Measurements from ENCODE around the gene TMEM18.

TMEM18 gene

DNA sequence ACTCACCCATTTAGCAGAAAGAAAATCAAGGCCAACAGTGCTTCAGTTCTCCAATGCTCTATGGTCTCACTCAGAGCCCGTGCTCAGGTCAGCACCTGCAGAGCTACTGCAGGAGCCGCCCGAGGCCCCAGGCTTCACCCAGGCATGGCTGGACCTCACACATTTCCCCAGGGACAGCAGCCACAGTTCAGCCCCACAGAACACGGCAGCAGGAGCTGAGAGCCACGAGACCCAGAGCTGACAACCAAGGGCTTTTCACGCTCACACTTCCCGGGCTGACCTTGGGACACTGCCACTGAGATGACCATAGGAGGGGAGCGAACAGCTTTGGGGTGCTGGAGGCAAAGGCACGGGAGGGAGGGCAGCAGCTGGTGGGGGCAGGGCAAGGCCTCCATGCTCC lies 4.2 kb downstream of the TMEM18 start:
- H3K4me3 ChIP-seq (ENCODE audit: extremely low read depth, insufficient read depth, low read length, poor library complexity, severe bottlenecking): no peak overlapping the region
- H3K36me3 ChIP-seq (ENCODE audit: control insufficient read depth, insufficient read depth, low read length): peaks cover 38% of the 10 kb centered on the region
- peaks cover 14% of the 10 kb centered on the region for H3K4me1 ChIP-seq (ENCODE audit: control insufficient read depth, insufficient read depth, low read length, poor library complexity, severe bottlenecking)
- no peak overlapping the region for H3K27ac ChIP-seq (ENCODE audit: low read depth, low read length, severe bottlenecking)
- H3K9me3 ChIP-seq (ENCODE audit: control insufficient read depth, low read length): no peaks in the 10 kb centered on the region
- 90 to 92% methylated on average over 5 to 9 of the region's 9 CpGs for WGBS, 2 experiments (ENCODE audit: insufficient coverage in 2 of 2)

DNA sequence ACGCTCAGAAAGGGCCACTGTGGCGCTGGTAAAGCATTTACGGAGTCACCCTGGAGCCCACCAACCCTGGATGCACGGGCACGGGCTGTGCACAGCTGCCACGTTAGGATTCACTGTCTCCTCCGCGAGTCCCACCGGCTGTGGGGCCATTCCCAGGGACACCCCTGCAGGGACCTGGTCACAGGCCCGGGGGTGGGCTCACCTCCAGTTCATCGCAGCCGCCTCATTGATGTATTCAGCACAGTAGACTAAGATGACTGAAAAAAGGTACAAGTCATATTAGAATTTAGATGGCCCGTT lies 4.7 kb downstream of the TMEM18 start:
- WGBS, 2 experiments (ENCODE audit: insufficient coverage in 2 of 2): 96 to 97% methylated on average over 12 to 13 of the region's 13 CpGs
- peaks cover 14% of the 10 kb centered on the region for H3K4me1 ChIP-seq (ENCODE audit: control insufficient read depth, insufficient read depth, low read length, poor library complexity, severe bottlenecking)

DNA sequence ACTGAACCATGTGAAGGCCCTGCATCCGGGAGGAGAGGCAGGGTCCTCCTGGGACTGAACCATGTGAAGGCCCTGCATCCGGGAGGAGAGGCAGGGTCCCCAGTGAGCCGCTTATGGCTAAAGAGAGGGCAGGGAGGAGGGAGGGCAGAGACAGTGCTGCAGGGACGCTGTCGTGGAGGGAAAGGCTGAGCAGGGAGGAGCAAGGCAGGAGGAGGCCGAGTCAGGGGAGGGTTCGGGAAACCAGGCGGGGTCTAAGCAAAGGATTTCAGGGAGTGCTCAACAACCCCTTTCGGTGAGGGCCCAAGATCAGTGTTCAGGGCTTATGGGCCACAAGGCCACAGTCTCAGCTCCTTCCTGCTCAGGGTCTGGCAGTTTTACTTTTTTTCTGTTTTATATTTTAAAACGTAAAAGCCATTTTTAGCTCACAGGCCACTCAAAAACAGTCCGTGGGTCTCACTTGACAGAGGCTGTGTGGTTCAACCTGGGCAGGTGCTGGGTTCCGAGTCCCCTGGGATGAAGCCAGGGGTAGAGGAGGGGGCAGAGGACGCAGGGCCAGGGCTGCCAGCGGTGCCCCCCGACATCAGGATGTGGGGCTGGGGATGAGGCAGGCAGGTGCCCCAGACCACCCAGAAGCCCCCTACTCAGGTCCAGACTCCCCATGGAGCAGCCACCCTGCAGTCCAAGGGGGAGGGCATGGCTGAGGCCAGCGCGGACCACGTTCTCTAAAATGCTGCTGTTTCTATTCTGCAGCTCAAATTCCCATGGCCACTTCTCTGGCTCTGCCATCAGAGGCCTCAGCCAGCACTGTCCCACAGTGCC lies 5.2 kb downstream of the TMEM18 start:
- H3K9me3 ChIP-seq (ENCODE audit: control insufficient read depth, low read length): no peaks in the 10 kb centered on the region
- H3K36me3 ChIP-seq (ENCODE audit: control insufficient read depth, insufficient read depth, low read length): peaks cover 46% of the 10 kb centered on the region
- 82 to 90% methylated on average over 15 of the region's 18 CpGs for WGBS, 2 experiments (ENCODE audit: insufficient coverage in 2 of 2)
- H3K4me1 ChIP-seq (ENCODE audit: control insufficient read depth, insufficient read depth, low read length, poor library complexity, severe bottlenecking): peaks cover 14% of the 10 kb centered on the region
- no peak overlapping the region for H3K4me3 ChIP-seq (ENCODE audit: extremely low read depth, insufficient read depth, low read length, poor library complexity, severe bottlenecking)
- no peak overlapping the region for H3K27ac ChIP-seq (ENCODE audit: low read depth, low read length, severe bottlenecking)

More for the DNA sequence above, 4.7 kb downstream of the TMEM18 start:
- peaks cover 41% of the 10 kb centered on the region for H3K36me3 ChIP-seq (ENCODE audit: control insufficient read depth, insufficient read depth, low read length)
- no peaks in the 10 kb centered on the region for H3K9me3 ChIP-seq (ENCODE audit: control insufficient read depth, low read length)
- H3K27ac ChIP-seq (ENCODE audit: low read depth, low read length, severe bottlenecking): no peak overlapping the region
- H3K4me3 ChIP-seq (ENCODE audit: extremely low read depth, insufficient read depth, low read length, poor library complexity, severe bottlenecking): no peak overlapping the region

DNA sequence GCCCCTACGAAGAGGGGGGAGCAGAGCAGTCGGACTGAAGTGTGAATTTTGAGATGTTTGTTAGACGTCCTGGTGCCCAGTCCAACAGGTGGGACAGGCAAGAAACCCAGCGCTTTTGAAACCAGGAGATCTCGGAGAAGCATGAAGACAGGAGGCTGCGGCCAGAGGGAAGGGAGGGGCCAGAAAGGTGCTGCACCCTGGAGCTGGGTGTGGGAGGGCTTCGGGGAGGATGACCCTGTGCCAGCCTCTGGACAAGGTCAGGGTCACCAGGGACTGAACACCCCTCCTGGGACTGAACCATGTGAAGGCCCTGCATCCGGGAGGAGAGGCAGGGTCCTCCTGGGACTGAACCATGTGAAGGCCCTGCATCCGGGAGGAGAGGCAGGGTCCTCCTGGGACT lies 6.1 kb downstream of the TMEM18 start:
- WGBS, 2 experiments (ENCODE audit: insufficient coverage in 2 of 2): 95 to 96% methylated on average over 5 to 6 of the region's 9 CpGs
- Histone ChIP-seq H3K4me1 (ENCODE audit: control insufficient read depth, insufficient read depth, low read length, poor library complexity, severe bottlenecking) (peaks cover 14% of the 10 kb centered on the region), H3K36me3 (ENCODE audit: control insufficient read depth, insufficient read depth, low read length) (peaks cover 54% of the 10 kb centered on the region), H3K4me3 (ENCODE audit: extremely low read depth, insufficient read depth, low read length, poor library complexity, severe bottlenecking) (no peak overlapping the region), H3K27ac (ENCODE audit: low read depth, low read length, severe bottlenecking) (no peak overlapping the region), H3K9me3 (ENCODE audit: control insufficient read depth, low read length) (no peaks in the 10 kb centered on the region)

DNA sequence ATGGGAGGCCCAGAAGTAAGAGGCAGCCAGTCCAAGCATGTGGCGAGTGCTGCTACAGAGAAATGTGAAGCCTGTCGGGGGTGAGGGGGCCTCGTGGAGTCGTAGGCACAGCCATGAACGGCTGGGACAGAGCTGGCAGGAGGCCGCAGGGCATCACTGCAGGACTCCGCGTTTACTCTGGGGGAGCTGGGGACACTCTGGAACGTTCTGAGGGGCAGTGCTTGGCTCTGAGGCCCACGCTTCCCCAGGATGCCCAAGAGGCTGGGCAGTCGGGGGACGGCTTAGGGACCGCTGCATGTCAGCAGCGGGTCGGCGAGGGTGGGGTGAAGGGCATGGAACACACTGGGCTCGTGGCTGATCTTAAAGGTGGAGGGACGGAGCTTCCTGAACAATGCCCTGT lies 6.6 kb downstream of the TMEM18 start:
- Histone ChIP-seq H3K4me3 (ENCODE audit: extremely low read depth, insufficient read depth, low read length, poor library complexity, severe bottlenecking) (no peak overlapping the region), H3K4me1 (ENCODE audit: control insufficient read depth, insufficient read depth, low read length, poor library complexity, severe bottlenecking) (peaks cover 14% of the 10 kb centered on the region), H3K36me3 (ENCODE audit: control insufficient read depth, insufficient read depth, low read length) (peaks cover 58% of the 10 kb centered on the region), H3K27ac (ENCODE audit: low read depth, low read length, severe bottlenecking) (no peak overlapping the region), H3K9me3 (ENCODE audit: control insufficient read depth, low read length) (peaks cover 4% of the 10 kb centered on the region)
- WGBS, 2 experiments (ENCODE audit: insufficient coverage in 2 of 2): 91 to 94% methylated on average over 16 to 18 of the region's 18 CpGs

DNA sequence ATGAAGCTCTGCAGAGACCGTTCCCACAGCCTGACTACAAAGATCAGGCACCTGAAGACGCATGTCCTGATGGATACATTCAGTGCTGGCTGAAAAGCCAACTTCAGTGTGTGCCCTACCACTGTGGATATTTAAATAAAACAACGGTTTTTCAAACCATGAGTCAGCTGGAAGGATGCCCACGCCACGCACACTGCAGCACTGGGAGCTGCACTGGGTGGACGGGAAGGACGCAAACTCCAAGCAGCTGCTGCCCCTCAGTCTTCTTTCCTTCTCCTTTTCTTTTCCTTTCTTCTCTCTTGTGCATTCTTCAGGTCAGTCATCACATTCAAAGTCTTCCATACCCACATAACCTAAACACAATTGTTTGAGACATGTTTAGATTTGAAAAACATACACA lies 7.9 kb downstream of the TMEM18 start:
- Histone ChIP-seq H3K9me3 (ENCODE audit: control insufficient read depth, low read length) (peaks cover 8% of the 10 kb centered on the region), H3K4me1 (ENCODE audit: control insufficient read depth, insufficient read depth, low read length, poor library complexity, severe bottlenecking) (peaks cover 14% of the 10 kb centered on the region), H3K4me3 (ENCODE audit: extremely low read depth, insufficient read depth, low read length, poor library complexity, severe bottlenecking) (no peak overlapping the region), H3K27ac (ENCODE audit: low read depth, low read length, severe bottlenecking) (no peak overlapping the region), H3K36me3 (ENCODE audit: control insufficient read depth, insufficient read depth, low read length) (peaks cover 58% of the 10 kb centered on the region)
- 86 to 97% methylated on average over 7 of the region's 7 CpGs for WGBS, 2 experiments (ENCODE audit: insufficient coverage in 2 of 2)

DNA sequence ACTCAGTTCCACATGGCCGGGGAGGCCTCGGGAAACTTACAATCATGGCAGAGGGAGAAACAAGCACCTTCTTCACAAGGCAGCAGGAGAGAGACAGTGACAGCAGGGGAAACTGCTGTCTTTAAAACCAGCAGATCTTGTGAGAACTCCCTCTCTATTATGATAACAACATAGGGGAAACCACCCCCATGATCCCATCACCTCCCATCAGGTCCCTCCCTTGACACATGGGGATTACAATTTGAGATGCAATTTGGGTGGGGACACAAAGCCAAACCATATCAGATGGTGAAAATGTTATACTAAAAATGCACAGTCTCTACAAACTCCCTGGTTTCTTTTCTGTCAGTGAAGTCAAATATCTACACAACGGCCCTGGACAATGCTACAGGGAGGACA lies 9.2 kb downstream of the TMEM18 start:
- Histone ChIP-seq H3K36me3 (ENCODE audit: control insufficient read depth, insufficient read depth, low read length) (peaks cover 58% of the 10 kb centered on the region), H3K27ac (ENCODE audit: low read depth, low read length, severe bottlenecking) (no peak overlapping the region), H3K4me1 (ENCODE audit: control insufficient read depth, insufficient read depth, low read length, poor library complexity, severe bottlenecking) (peaks cover under 1% of the 10 kb centered on the region), H3K9me3 (ENCODE audit: control insufficient read depth, low read length) (peaks cover 8% of the 10 kb centered on the region), H3K4me3 (ENCODE audit: extremely low read depth, insufficient read depth, low read length, poor library complexity, severe bottlenecking) (no peak overlapping the region)
- 88 to 100% methylated on average over 1 to 3 of the region's 3 CpGs for WGBS, 2 experiments (ENCODE audit: insufficient coverage in 2 of 2)

DNA sequence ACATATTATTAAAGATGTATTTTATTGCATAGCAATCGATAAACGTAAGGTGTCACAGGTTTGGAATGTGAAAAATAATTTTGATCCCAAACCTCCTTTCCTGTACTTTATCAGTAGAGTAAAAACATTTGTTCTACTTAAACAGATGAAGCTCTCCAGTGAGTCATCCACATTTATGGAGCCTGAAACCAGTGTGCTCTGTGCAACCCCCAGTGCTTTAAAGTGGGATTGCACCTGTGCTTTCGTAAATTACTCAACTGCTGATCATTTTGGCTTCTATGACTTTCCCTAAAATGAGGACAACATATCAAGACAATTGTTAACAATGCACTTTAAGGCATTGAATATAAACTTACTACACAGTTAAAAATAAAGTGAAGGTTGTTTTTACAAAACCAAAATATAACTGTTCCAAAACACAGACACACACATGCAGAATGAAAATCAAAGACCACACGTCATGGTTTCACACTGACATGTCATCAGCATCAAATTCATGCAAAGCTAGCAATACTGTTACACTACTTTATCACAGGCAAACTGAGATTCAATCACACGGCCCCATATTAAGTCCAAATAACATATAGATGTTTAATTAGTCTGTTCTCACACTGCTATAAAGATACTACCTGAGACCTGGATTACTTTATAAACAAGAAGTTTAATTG lies 9.7 kb downstream of the TMEM18 start:
- no peak overlapping the region for H3K4me3 ChIP-seq (ENCODE audit: extremely low read depth, insufficient read depth, low read length, poor library complexity, severe bottlenecking)
- H3K27ac ChIP-seq (ENCODE audit: low read depth, low read length, severe bottlenecking): no peak overlapping the region
- H3K4me1 ChIP-seq (ENCODE audit: control insufficient read depth, insufficient read depth, low read length, poor library complexity, severe bottlenecking): no peaks in the 10 kb centered on the region
- H3K9me3 ChIP-seq (ENCODE audit: control insufficient read depth, low read length): peaks cover 8% of the 10 kb centered on the region
- WGBS, 2 experiments (ENCODE audit: insufficient coverage in 2 of 2): 83% methylated on average over 1 to 2 of the region's 5 CpGs
- peaks cover 54% of the 10 kb centered on the region for H3K36me3 ChIP-seq (ENCODE audit: control insufficient read depth, insufficient read depth, low read length)

DNA sequence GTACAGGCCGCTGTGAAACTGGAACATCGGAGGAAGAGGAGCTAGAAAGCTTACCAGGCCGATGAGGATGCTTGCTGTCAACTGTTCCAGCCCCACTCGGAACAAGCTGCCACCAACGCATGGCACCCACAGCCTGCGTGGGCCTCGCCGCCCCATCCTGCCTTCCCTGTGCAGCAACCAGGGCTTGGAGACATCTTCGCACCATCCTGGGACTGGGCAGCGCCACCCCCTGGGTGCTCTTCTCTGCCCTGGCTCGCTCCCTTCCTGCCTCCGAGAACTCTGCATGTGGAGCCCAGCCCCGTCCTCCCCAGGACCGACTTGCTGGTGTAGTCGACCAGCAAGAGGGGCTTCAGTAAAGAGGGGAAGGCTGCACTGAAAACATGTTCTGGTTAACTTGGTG lies 10.8 kb downstream of the TMEM18 start:
- Histone ChIP-seq H3K4me1 (ENCODE audit: control insufficient read depth, insufficient read depth, low read length, poor library complexity, severe bottlenecking) (no peaks in the 10 kb centered on the region), H3K36me3 (ENCODE audit: control insufficient read depth, insufficient read depth, low read length) (peaks cover 46% of the 10 kb centered on the region), H3K9me3 (ENCODE audit: control insufficient read depth, low read length) (peaks cover 8% of the 10 kb centered on the region), H3K27ac (ENCODE audit: low read depth, low read length, severe bottlenecking) (no peak overlapping the region), H3K4me3 (ENCODE audit: extremely low read depth, insufficient read depth, low read length, poor library complexity, severe bottlenecking) (no peak overlapping the region)
- WGBS, 2 experiments (ENCODE audit: insufficient coverage in 2 of 2): 97 to 99% methylated on average over 11 to 15 of the region's 15 CpGs

DNA sequence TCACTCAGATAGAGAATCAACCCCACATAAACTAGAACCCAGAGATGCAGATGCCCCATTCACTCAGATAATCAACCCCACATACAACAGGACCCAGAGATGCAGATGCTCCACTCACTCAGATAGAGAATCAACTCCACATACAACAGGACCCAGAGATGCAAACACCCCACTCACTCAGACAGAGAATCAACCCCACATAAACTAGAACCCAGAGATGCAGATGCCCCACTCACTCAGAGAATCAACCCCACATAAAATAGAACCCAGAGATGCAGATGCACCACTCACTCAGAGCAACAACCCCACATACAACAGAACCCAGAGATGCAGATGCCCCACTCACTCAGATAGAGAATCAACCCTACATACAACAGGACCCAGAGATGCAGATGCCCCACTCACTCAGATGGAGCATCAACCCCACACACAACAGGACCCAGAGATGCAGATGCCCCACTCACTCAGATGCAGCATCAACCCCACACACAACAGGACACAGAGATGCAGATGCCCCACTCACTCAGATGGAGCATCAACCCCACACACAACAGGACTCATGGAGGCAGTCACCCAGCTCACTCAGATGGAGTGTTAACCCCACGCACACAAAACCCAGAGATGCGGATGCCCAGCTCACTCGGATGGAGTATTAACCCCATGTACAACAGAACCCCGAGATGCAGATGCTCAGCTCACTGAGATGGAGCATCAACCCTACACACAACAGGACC lies 11.7 kb downstream of the TMEM18 start:
- H3K4me1 ChIP-seq (ENCODE audit: control insufficient read depth, insufficient read depth, low read length, poor library complexity, severe bottlenecking): no peaks in the 10 kb centered on the region
- peaks cover 46% of the 10 kb centered on the region for H3K36me3 ChIP-seq (ENCODE audit: control insufficient read depth, insufficient read depth, low read length)
- H3K4me3 ChIP-seq (ENCODE audit: extremely low read depth, insufficient read depth, low read length, poor library complexity, severe bottlenecking): no peak overlapping the region
- H3K27ac ChIP-seq (ENCODE audit: low read depth, low read length, severe bottlenecking): no peak overlapping the region
- WGBS, 2 experiments (ENCODE audit: insufficient coverage in 2 of 2): 98 to 100% methylated on average over 1 to 4 of the region's 4 CpGs
- peaks cover 8% of the 10 kb centered on the region for H3K9me3 ChIP-seq (ENCODE audit: control insufficient read depth, low read length)
